Ovary (tissue), 9 donors: ENCODE data around the gene RIC3. TPM values are rescaled to one million over a fixed set of nuclear protein-coding genes. Genes with fewer than 3 reads are reported as not detected.
"Not testable (repeated sequence)": the region's sequence is repeated elsewhere in the genome, so short reads cannot be mapped to it uniquely, and the experiment has no call there.

Experiments
- DNase-seq, 5 donors: peaks; one replicate each; pipeline ENCODE4 v3.0.0-alpha.2; 2019 to 2020
- H3K27ac ChIP-seq, 2 donors: fragments of 200-600 bp; one replicate each; pipeline versions ENCODE4 v1.5.1 to v1.8.0; 2019 to 2022
- H3K27me3 ChIP-seq: fragments of 200-600 bp; one replicate; pipeline ENCODE4 v1.8.0; 2022
- H3K36me3 ChIP-seq: fragments of 200-600 bp; sonication (generic); one replicate; pipeline ENCODE4 v1.5.1; 2019
- H3K4me1 ChIP-seq: one replicate; pipeline ENCODE4 v1.8.1; 2013; ENCODE audit warnings: mild to moderate bottlenecking, moderate library complexity; ENCODE audit not compliant: insufficient read depth
- H3K4me3 ChIP-seq: fragments of 200-600 bp; sonication (generic); one replicate; pipeline ENCODE4 v1.5.1; 2017
- H3K9me3 ChIP-seq, 2 donors: fragments of 200-600 bp in 1 of 2; sonication (generic) in 1 of 2; one replicate each; pipeline versions ENCODE4 v1.5.1 to v1.8.1; 2013 to 2019; ENCODE audit warnings: mild to moderate bottlenecking in 1 of 2, moderate library complexity in 1 of 2
- CTCF ChIP-seq, 3 donors: fragments of 450-650 bp in 2 of 3; fragments of 200-600 bp in 1 of 3; IDR thresholded peaks; one replicate each; pipeline versions ENCODE4 v1.5.1 to v1.8.0; 2016 to 2022; ENCODE audit warnings: antibody characterized with exemption in 3 of 3, mild to moderate bottlenecking in 1 of 3
- EP300 ChIP-seq: sonication (generic); formaldehyde crosslinking; IDR thresholded peaks from one replicate; pipeline ENCODE4 v1.6.1; 2017; ENCODE audit warnings: antibody characterized with exemption
- POLR2A ChIP-seq: fragments of 450-650 bp; IDR thresholded peaks from one replicate; pipeline ENCODE4 v1.6.1; 2017; ENCODE audit warnings: antibody characterized with exemption, mild to moderate bottlenecking, moderate library complexity
- WGBS, 3 donors: extraction: QIAGEN DNeasy Blood & Tissue Kit in 1 of 3; methylation state at CpG; one replicate each; pipeline versions ENCODE4 v1.1.5 to v1.1.7; 2013 to 2017; 5-methylcytosine and 5-hydroxymethylcytosine counted together
- intact Hi-C, 4 donors: fragments of 100-400 bp; cut with DNase I; formaldehyde crosslinking; loops; one replicate each; pipeline versions ENCODE4 v1.11.0 to v1.15.1; 2022 to 2023
- polyA plus RNA-seq, 2 donors: library from polyadenylated mRNA; stranded (reverse); fragments of 200-250 nt in 1 of 2; fragments of 350-450 nt in 1 of 2; fragmentation: Illumina TruSeq in 1 of 2; extraction: RNeasy Lipid Tissue Mini Kit (QIAGEN cat#74804) in 1 of 2; gene quantifications; one replicate each; pipeline ENCODE4 v1.2.3, GENCODE V29; 2013 to 2014
- total RNA-seq, 7 donors: library from RNA; depleted of rRNA in 2 of 7; stranded (reverse); fragments of >200 nt in 2 of 7; fragmentation: NEBNext Ultra II Directional in 3 of 7; extraction: Animal tissue kit (Norgen Biotek cat#: 25700) in 3 of 7; gene quantifications; one replicate each; pipeline versions ENCODE4 v1.1.0 to v1.2.4, GENCODE V29; 2016 to 2023
- donor health status: DM: no; HTN: no; CAD: no; lungs with moderate emphysema.
- donor health status: DM: no; HTN: no; CAD: no.
- donor health status: Bipolar disorder and iron deficiency.
- donor health status: DM: yes; HTN: yes; CAD: no.
- donor health status: DM: no; HTN: no; CAD: no.
- donor health status: DM: yes; HTN: yes; CAD: no.

The RIC3 gene
- total and polyA plus RNA-seq, 9 donors = 10.6 to 31.4 (median 26.3) TPM

DNA sequence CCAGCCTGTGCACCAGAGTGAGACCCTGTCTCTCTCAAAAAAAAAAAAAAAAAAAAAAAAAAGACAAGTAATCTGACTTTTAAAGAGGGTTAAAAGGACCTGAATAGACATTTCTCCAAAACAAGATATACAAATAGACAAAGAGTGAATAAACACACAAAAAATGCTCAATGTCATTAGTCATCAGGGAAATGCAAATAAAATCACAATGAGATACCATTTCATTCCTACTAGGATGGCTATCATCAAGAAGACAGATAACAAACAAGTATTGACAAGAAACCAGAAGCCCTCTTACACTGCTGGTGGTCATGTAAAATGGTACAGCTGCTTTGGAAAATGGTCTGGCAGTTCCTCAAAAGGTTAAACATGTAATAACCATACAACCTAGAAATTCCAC lies 4.1 kb downstream of the RIC3 start:
- no peak for DNase-seq
- no peaks in the 10 kb centered on the region for H3K9me3 ChIP-seq
- H3K36me3 ChIP-seq = no peaks in the 10 kb centered on the region
- H3K27ac ChIP-seq = no peak overlapping the region
- H3K4me3 ChIP-seq = no peak overlapping the region
- H3K27me3 ChIP-seq = no peaks in the 10 kb centered on the region
- peaks cover 1% of the 10 kb centered on the region for H3K4me1 ChIP-seq
- TF ChIP-seq EP300 (no peak), POLR2A (no peak), CTCF (IDR thresholded peaks at IDR 0.05) (no peak)
- intact Hi-C loops = no loop called here

GRCh38 chr11:8161627-8162304 lies 7.1 kb downstream of the RIC3 start:
- DNase-seq, H3K27ac ChIP-seq, H3K4me1 ChIP-seq, intact Hi-C loops, H3K27me3 ChIP-seq, H3K4me3 ChIP-seq, H3K9me3 ChIP-seq, H3K36me3 ChIP-seq: not testable (repeated sequence)
- 60 to 73% (median 68%) methylated on average over 11 to 13 of the region's 13 CpGs for WGBS, 3 donors

GRCh38 chr11:8156877-8157276 lies 11.9 kb downstream of the RIC3 start:
- Histone ChIP-seq H3K27ac (no peak overlapping the region), H3K4me1 (no peaks in the 10 kb centered on the region), H3K27me3 (no peaks in the 10 kb centered on the region), H3K9me3 (no peaks in the 10 kb centered on the region), H3K4me3 (no peak overlapping the region), H3K36me3 (no peaks in the 10 kb centered on the region)
- intact Hi-C loops = no loop called here
- TF ChIP-seq EP300 = no peak
- TF ChIP-seq POLR2A = no peak
- TF ChIP-seq CTCF (IDR thresholded peaks at IDR 0.05) = no peak
- WGBS, 3 donors = 37 to 63% (median 43%) methylated on average over 3 of the region's 3 CpGs
- no peak for DNase-seq

- Histone ChIP-seq H3K36me3 (no peaks in the 10 kb centered on the region), H3K4me3 (no peak overlapping the region), H3K9me3 (no peaks in the 10 kb centered on the region), H3K4me1 (no peaks in the 10 kb centered on the region), H3K27ac (no peak overlapping the region), H3K27me3 (no peaks in the 10 kb centered on the region)
- 86 to 89% (median 87%) methylated on average over 6 of the region's 6 CpGs for WGBS, 3 donors
- intact Hi-C loops = no loop called here
- DNase-seq = no peak
- no peak for TF ChIP-seq EP300
- no peak for TF ChIP-seq CTCF (IDR thresholded peaks at IDR 0.05)
- no peak for TF ChIP-seq POLR2A
Observed at GRCh38 chr11:8149726-8150125, 19.1 kb downstream of the RIC3 start.

DNA sequence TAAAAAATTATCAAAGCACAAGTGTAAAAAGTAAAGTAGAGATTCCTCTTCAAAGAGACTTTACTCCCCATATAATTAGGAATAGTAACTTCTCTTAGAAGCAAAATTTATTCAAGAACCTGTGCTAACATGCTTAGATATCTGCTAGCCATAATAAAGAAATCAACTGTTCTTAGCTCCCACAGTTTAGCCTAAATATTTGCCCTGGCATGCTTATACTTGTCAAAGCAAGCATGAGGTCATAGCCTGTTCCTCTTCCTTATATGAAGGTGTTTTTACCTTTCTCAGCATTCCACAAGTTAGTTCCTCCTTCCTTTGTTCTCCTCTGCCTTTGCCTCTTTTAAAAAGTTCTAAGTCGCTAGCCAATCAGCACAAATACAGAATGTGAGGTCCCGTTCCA lies 30.3 kb downstream of the RIC3 start:
- Histone ChIP-seq H3K36me3 (no peaks in the 10 kb centered on the region), H3K4me1 (no peaks in the 10 kb centered on the region), H3K27ac (no peak overlapping the region), H3K4me3 (no peak overlapping the region), H3K9me3 (no peaks in the 10 kb centered on the region), H3K27me3 (no peaks in the 10 kb centered on the region)
- WGBS, 3 donors = 89 to 96% (median 92%) methylated on average over 2 of the region's 2 CpGs
- no peak for DNase-seq
- TF ChIP-seq CTCF (IDR thresholded peaks at IDR 0.05) (no peak), POLR2A (no peak), EP300 (no peak)
- intact Hi-C loops = no loop called here
